Astrocyte of the hippocampus (primary cell): ENCODE measurements around the gene PERCC1.

Experiments
- DNase-seq: peaks from one replicate; pipeline ENCODE4 v3.0.0; 2011; ENCODE audit warnings: low read depth, low spot score

Gene PERCC1

GRCh38 chr16:1450218-1450617 lies 19.3 kb downstream of the PERCC1 start:
- no peak for DNase-seq

GRCh38 chr16:1450841-1451240 lies 20.0 kb downstream of the PERCC1 start:
- DNase-seq = no peak

- DNase-seq = no peak
Measured at GRCh38 chr16:1451702-1452392, 21.0 kb downstream of the PERCC1 start.

GRCh38 chr16:1452530-1452929 lies 21.7 kb downstream of the PERCC1 start:
- no peak for DNase-seq

- no peak for DNase-seq
Measured at GRCh38 chr16:1453316-1453715, 22.4 kb downstream of the PERCC1 start.

GRCh38 chr16:1454561-1454960 lies 23.7 kb downstream of the PERCC1 start:
- no peak for DNase-seq

GRCh38 chr16:1455190-1456171 lies 24.6 kb downstream of the PERCC1 start:
- no peak for DNase-seq

- DNase-seq = no peak
Measured at GRCh38 chr16:1456951-1457350, 26.1 kb downstream of the PERCC1 start.

GRCh38 chr16:1457489-1458245 lies 26.8 kb downstream of the PERCC1 start:
- no peak for DNase-seq

GRCh38 chr16:1458336-1458976 lies 27.6 kb downstream of the PERCC1 start:
- no peak for DNase-seq

GRCh38 chr16:1458977-1459341 lies 28.1 kb downstream of the PERCC1 start:
- DNase-seq = no peak

- no peak for DNase-seq
Measured at GRCh38 chr16:1459967-1460366, 29.1 kb downstream of the PERCC1 start.

- no peak for DNase-seq
Measured at GRCh38 chr16:1460602-1461138, 29.8 kb downstream of the PERCC1 start.

- DNase-seq = no peak
Measured at GRCh38 chr16:1461146-1461545, 30.3 kb downstream of the PERCC1 start.

GRCh38 chr16:1464196-1464893 lies 33.5 kb downstream of the PERCC1 start:
- DNase-seq = no peak

GRCh38 chr16:1464894-1465566 lies 34.2 kb downstream of the PERCC1 start:
- DNase-seq = no peak

GRCh38 chr16:1465567-1465915 lies 34.7 kb downstream of the PERCC1 start:
- no peak for DNase-seq

- no peak for DNase-seq
Measured at GRCh38 chr16:1466054-1466453, 35.2 kb downstream of the PERCC1 start.

- peak; percentile 22 for DNase-seq
Measured at GRCh38 chr16:1466968-1467521, 36.2 kb downstream of the PERCC1 start.

GRCh38 chr16:1468426-1468810 lies 37.5 kb downstream of the PERCC1 start:
- DNase-seq = no peak
